HepG2 (cell line): ENCODE measurements around the gene GCDH. TPM values are rescaled to one million over a fixed set of nuclear protein-coding genes. Genes with fewer than 3 reads are reported as not detected.
A peak's percentile ranks its signal among the peaks of the same experiment; 100 is the strongest.

Experiments
- CBX2 ChIP-seq, 2 experiments: fragments of 200-600 bp in 1 of 2; sonication (generic); formaldehyde crosslinking in 1 of 2; IDR thresholded peaks; 2 replicates each; pipeline versions ENCODE4 v1.7.0 to v1.8.1; 2018 to 2022; ENCODE audit warnings: low read depth in 2 of 2, low read length in 1 of 2, mild to moderate bottlenecking in 1 of 2, missing genetic modification reagents in 1 of 2
- CCDC6 ChIP-seq: sonication (generic); formaldehyde crosslinking; IDR thresholded peaks from 2 replicates; pipeline ENCODE4 v1.8.1; 2022; ENCODE audit warnings: mild to moderate bottlenecking, missing genetic modification reagents, moderate library complexity
- GTF2F1 ChIP-seq: fragments of 150-350 bp; IDR thresholded peaks from 2 replicates; pipeline ENCODE4 v1.6.1; 2014; ENCODE audit warnings: low read length
- MIXL1 ChIP-seq: IDR thresholded peaks from 2 replicates; pipeline ENCODE4 v1.6.1; 2016
- MTF1 ChIP-seq: sonication (generic); formaldehyde crosslinking; IDR thresholded peaks from 2 replicates; pipeline ENCODE4 v1.5.0; 2020; ENCODE audit warnings: missing genetic modification reagents
- NFE2 ChIP-seq: sonication (generic); formaldehyde crosslinking; IDR thresholded peaks from 2 replicates; pipeline ENCODE4 v1.4.0; 2020; ENCODE audit warnings: missing genetic modification reagents
- PBX2 ChIP-seq: IDR thresholded peaks from 2 replicates; pipeline ENCODE4 v1.6.1; 2016; ENCODE audit warnings: control low read depth
- REST ChIP-seq, 2 experiments: IDR thresholded peaks; 2 replicates each; pipeline ENCODE4 v1.6.1; 2011 to 2012; ENCODE audit warnings: low read length in 2 of 2, borderline replicate concordance in 1 of 2, low read depth in 1 of 2, mild to moderate bottlenecking in 1 of 2, moderate library complexity in 1 of 2
- RFXANK ChIP-seq: IDR thresholded peaks from 2 replicates; pipeline ENCODE4 v1.6.1; 2016
- RNF2 ChIP-seq: fragments of 450-650 bp; conservative IDR thresholded peaks from 2 replicates; pipeline ENCODE4 v1.6.1; 2016; ENCODE audit warnings: low read depth
- SMAD1 ChIP-seq: sonication (generic); formaldehyde crosslinking; IDR thresholded peaks from 2 replicates; pipeline ENCODE4 v1.4.0; 2020; ENCODE audit warnings: missing genetic modification reagents, low read depth, mild to moderate bottlenecking, borderline replicate concordance
- USF2 ChIP-seq, 2 experiments: sonication (generic) in 1 of 2; formaldehyde crosslinking in 1 of 2; IDR thresholded peaks; 2 replicates each; pipeline versions ENCODE4 v1.5.1 to v1.6.1; 2011 to 2020; ENCODE audit warnings: borderline replicate concordance in 1 of 2, low read depth in 1 of 2, low read length in 1 of 2, mild to moderate bottlenecking in 1 of 2, missing genetic modification reagents in 1 of 2, moderate library complexity in 1 of 2
- YEATS4 ChIP-seq: sonication (generic); formaldehyde crosslinking; IDR thresholded peaks from 2 replicates; pipeline ENCODE4 v1.4.0; 2020; ENCODE audit warnings: missing genetic modification reagents, borderline replicate concordance
- ZNF337 ChIP-seq: sonication (generic); formaldehyde crosslinking; IDR thresholded peaks from 2 replicates; pipeline ENCODE4 v1.5.1; 2020; ENCODE audit warnings: missing genetic modification reagents, low read depth, mild to moderate bottlenecking, borderline replicate concordance
- ZNF546 ChIP-seq: sonication (generic); formaldehyde crosslinking; conservative IDR thresholded peaks from 2 replicates; pipeline ENCODE4 v1.8.1; 2023; ENCODE audit warnings: mild to moderate bottlenecking, missing genetic modification reagents
- ZNF574 ChIP-seq: sonication (generic); formaldehyde crosslinking; IDR thresholded peaks from 2 replicates; pipeline ENCODE4 v1.4.0; 2020; ENCODE audit warnings: missing genetic modification reagents
- ZNF740 ChIP-seq: sonication (generic); formaldehyde crosslinking; IDR thresholded peaks from 2 replicates; pipeline ENCODE4 v1.4.0; 2020; ENCODE audit warnings: missing genetic modification reagents
- polyA plus RNA-seq, 8 experiments: library from polyadenylated mRNA; depleted of rRNA in 3 of 8; stranded (reverse) in 7 of 8; unstranded in 1 of 8; fragments of >200 nt; fragmentation: Illumina TruSeq in 4 of 8; extraction: Trizol in 4 of 8; gene quantifications; 2 replicates each; pipeline versions ENCODE4 v1.2.1 to v1.2.3, GENCODE V29; 2011 to 2016; ENCODE audit warnings: low read depth in 4 of 8, missing spikeins in 1 of 8, mixed read lengths in 1 of 8; ENCODE audit not compliant: insufficient read depth in 1 of 8
- total RNA-seq, 5 experiments: library from RNA; depleted of rRNA; stranded (reverse); fragments of >200 nt; fragmentation: Illumina TruSeq; extraction: Trizol; gene quantifications; 2 replicates each; pipeline ENCODE4 v1.2.3, GENCODE V29; 2016; ENCODE audit warnings: low read depth in 1 of 5

Gene GCDH
- total and polyA plus RNA-seq, 2 of the 13 experiments (the other 11 are each of a cell fraction or from before 2014, with no cell fraction given): 15.1 to 38.0 TPM

GRCh38 chr19:12937927-12938778 lies 47.2 kb downstream of the GCDH start, which contains the start of gene CALR (continued):
- TF ChIP-seq USF2 (IDR thresholded peaks at IDR 0.05; ENCODE audit: low read depth, low read length) (peak; percentile 84), USF2 (CRISPR knock-in tag; IDR thresholded peaks at IDR 0.05; ENCODE audit: borderline replicate concordance) (peak; percentile 94; the same call in 1 of the 2 replicates), ZNF740 (CRISPR knock-in tag) (peak; percentile 84), MIXL1 (CRISPR knock-in tag) (no peak), YEATS4 (CRISPR knock-in tag) (peak; percentile 79), GTF2F1 (peak; percentile 71; the same call in 1 of the 2 replicates), NFE2 (CRISPR knock-in tag) (no peak), RFXANK (CRISPR knock-in tag) (peak; percentile 74; the same call in 1 of the 2 replicates), CBX2 (IDR thresholded peaks at IDR 0.05; ENCODE audit: low read depth, low read length) (no peak), CBX2 (CRISPR knock-in tag; IDR thresholded peaks at IDR 0.05; ENCODE audit: low read depth) (no peak), ZNF546 (no peak), CCDC6 (CRISPR knock-in tag) (no peak), SMAD1 (CRISPR knock-in tag) (no peak), REST (IDR thresholded peaks at IDR 0.05; ENCODE audit: borderline replicate concordance in 1 of 2, low read depth in 1 of 2, low read length in 2 of 2) (peak in 1 of 2 experiments; percentile 68; a peak in 1 of 4 replicates), RNF2 (no peak), ZNF337 (CRISPR knock-in tag) (0 out of 2 replicates have a peak, but pooled peaks have one; percentile 47), PBX2 (CRISPR knock-in tag) (peak; percentile 62; the same call in 1 of the 2 replicates), MTF1 (CRISPR knock-in tag) (no peak), ZNF574 (peak; percentile 51; the same call in 1 of the 2 replicates)
